NT2/D1 (cell line): ENCODE results near the gene ZBTB16.

Experiments
- DNase-seq: peaks from one replicate; pipeline ENCODE4 v3.0.0-alpha.2; 2011; ENCODE audit warnings: low read depth, low spot score
- H3K27me3 ChIP-seq: 2 replicates; pipeline ENCODE4 v1.6.0; 2011; ENCODE audit warnings: mild to moderate bottlenecking; ENCODE audit not compliant: insufficient read length, insufficient read depth
- H3K36me3 ChIP-seq: 2 replicates; pipeline ENCODE4 v1.6.1; 2011; ENCODE audit warnings: mild to moderate bottlenecking, low read length, mixed read lengths; ENCODE audit not compliant: insufficient read depth, insufficient read length
- H3K4me1 ChIP-seq: 2 replicates; pipeline ENCODE4 v1.5.1; 2011; ENCODE audit not compliant: insufficient read depth, insufficient read length
- H3K4me3 ChIP-seq: 2 replicates; pipeline ENCODE4 v1.5.1; 2011; ENCODE audit warnings: low read depth; ENCODE audit not compliant: insufficient read length
- H3K9ac ChIP-seq: 2 replicates; pipeline ENCODE4 v1.6.0; 2011; ENCODE audit warnings: low read depth; ENCODE audit not compliant: insufficient read length
- H3K9me3 ChIP-seq: 2 replicates; pipeline ENCODE4 v1.5.1; 2011; ENCODE audit warnings: mild to moderate bottlenecking, low read length; ENCODE audit not compliant: insufficient read depth
- SUZ12 ChIP-seq: IDR thresholded peaks from 2 replicates; pipeline ENCODE4 v1.6.1; 2011; ENCODE audit not compliant: insufficient read length, insufficient read depth; ENCODE audit errors: extremely low read depth
- YY1 ChIP-seq: IDR thresholded peaks from 2 replicates; pipeline ENCODE4 v1.6.1; 2011; ENCODE audit not compliant: insufficient read length, insufficient read depth
- ZNF274 ChIP-seq: IDR thresholded peaks from 2 replicates; pipeline ENCODE4 v1.6.1; 2011; ENCODE audit warnings: mild to moderate bottlenecking, low read depth, low read length

Gene ZBTB16

DNA sequence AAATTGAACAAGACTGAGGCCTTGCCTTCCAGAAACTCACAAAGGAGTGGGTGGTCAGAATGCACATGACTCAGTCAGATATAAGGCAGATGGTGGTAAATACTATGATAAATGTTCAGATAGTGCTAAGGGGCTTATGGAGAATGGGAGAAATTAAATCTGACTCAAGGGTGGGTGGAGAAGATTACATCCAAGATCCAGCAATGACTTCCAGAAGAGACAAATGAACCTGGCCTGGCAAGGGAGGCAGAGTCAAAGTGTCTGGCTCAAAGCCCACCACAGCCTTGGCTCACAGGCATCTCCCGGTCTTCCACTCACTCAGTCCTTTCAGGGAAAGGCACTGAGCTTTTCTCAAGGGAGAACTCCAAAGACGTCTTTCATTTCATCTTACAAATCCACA, 6.1 kb upstream of the ZBTB16 start:
- Histone ChIP-seq H3K9me3 (no peaks in the 10 kb centered on the region), H3K4me1 (peaks cover 5% of the 10 kb centered on the region), H3K4me3 (no peak overlapping the region), H3K27me3 (peaks cover 23% of the 10 kb centered on the region), H3K36me3 (no peaks in the 10 kb centered on the region), H3K9ac (no peak overlapping the region)
- no peak for TF ChIP-seq SUZ12
- TF ChIP-seq YY1: no peak
- TF ChIP-seq ZNF274: no peak
- no peak for DNase-seq

DNA sequence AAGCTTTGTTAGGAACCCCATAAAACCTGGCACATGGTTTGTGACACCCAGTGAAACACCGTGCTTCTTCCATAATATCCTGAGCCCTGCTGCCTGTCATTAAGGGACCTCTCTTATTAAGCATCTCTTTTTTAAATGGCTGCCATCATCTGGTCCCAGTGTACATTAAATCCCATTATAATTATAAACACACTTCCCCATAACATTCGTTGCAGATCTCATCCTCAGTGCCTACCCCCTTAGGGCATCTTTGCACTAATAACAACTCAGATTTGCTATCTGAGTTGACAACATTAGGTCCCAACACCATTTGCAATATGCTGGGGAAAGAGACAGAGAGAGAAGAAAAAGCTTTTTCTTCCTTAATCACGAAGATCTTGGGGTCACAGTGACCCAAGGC, 4.7 kb upstream of the ZBTB16 start:
- no peak for DNase-seq
- H3K9me3 ChIP-seq: no peaks in the 10 kb centered on the region
- no peak overlapping the region for H3K9ac ChIP-seq
- peaks cover 3% of the 10 kb centered on the region for H3K4me1 ChIP-seq
- H3K4me3 ChIP-seq: no peak overlapping the region
- TF ChIP-seq YY1 (no peak), ZNF274 (no peak), SUZ12 (no peak)
- no peaks in the 10 kb centered on the region for H3K36me3 ChIP-seq
- H3K27me3 ChIP-seq: peaks cover 31% of the 10 kb centered on the region

DNA sequence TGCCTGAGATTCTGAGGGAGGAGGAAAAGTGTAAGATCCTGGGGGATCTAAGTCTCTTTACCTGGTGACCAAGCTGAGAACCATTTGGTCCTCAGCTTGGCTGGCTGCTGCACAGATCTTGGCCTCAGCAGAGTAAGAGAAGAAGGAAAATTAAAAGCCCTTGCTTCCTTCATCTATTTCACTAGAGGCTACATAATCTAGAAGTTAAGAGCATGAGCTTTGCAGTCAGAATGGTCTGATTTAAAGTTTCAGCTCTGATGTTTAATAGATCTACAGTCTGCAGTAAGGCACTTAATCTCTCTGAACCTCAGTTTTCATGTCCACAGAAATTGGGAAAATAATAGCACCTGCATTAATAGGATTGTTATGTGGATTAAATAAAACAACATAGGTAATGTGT, 3.1 kb upstream of the ZBTB16 start:
- no peak for DNase-seq
- Histone ChIP-seq H3K9ac (no peak overlapping the region), H3K36me3 (no peaks in the 10 kb centered on the region), H3K27me3 (peaks cover 47% of the 10 kb centered on the region), H3K9me3 (no peaks in the 10 kb centered on the region), H3K4me3 (no peak overlapping the region), H3K4me1 (peaks cover 3% of the 10 kb centered on the region)
- no peak for TF ChIP-seq SUZ12
- no peak for TF ChIP-seq YY1
- TF ChIP-seq ZNF274: no peak

DNA sequence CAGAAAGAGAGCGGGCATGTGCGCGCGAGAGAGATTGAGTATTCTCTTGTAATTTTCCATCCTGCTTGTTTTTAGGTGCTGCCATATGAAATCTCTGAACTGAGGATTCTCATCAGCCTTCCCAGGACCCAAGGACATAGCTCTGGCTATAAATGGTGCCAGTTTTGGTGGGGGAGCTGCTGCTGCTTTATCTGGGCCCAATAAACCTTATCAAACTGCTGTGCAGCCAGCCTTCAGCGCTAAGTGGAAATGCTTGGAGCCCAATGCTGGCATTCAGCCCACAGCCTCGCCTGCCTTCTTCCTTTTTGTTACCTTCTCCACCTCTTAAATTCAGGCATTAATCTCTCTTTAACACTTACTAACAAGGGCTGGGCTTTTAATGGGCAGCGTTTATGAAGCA, 2.4 kb upstream of the ZBTB16 start:
- Histone ChIP-seq H3K9ac (no peak overlapping the region), H3K4me1 (peaks cover 6% of the 10 kb centered on the region), H3K9me3 (no peaks in the 10 kb centered on the region), H3K4me3 (no peak overlapping the region), H3K36me3 (no peaks in the 10 kb centered on the region), H3K27me3 (peaks cover 54% of the 10 kb centered on the region)
- TF ChIP-seq SUZ12 (no peak), YY1 (no peak), ZNF274 (no peak)
- no peak for DNase-seq

DNA sequence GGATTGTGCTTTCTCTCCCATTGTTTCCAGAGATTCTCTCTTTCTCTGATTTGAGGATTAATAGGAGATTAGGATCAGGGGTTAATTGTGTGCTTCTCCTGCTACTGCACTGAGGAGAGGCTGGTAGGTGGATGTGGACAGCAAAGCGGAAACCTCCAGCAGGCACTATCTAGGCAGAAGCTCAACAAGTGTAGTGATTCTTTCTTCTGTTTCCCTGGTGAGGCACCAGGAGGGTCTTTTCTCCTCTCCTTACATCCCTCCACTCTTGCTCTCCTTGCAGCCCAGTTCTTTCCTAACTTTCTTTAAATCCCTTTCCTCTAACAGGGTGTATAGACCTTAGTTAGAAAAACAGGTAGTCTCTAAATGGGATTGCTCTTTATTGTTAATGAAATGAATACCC, 1.9 kb upstream of the ZBTB16 start:
- Histone ChIP-seq H3K36me3 (no peaks in the 10 kb centered on the region), H3K9ac (no peak overlapping the region), H3K27me3 (peaks cover 59% of the 10 kb centered on the region), H3K9me3 (no peaks in the 10 kb centered on the region), H3K4me1 (peaks cover 6% of the 10 kb centered on the region), H3K4me3 (no peak overlapping the region)
- no peak for DNase-seq
- TF ChIP-seq YY1 (no peak), ZNF274 (no peak), SUZ12 (no peak)

DNA sequence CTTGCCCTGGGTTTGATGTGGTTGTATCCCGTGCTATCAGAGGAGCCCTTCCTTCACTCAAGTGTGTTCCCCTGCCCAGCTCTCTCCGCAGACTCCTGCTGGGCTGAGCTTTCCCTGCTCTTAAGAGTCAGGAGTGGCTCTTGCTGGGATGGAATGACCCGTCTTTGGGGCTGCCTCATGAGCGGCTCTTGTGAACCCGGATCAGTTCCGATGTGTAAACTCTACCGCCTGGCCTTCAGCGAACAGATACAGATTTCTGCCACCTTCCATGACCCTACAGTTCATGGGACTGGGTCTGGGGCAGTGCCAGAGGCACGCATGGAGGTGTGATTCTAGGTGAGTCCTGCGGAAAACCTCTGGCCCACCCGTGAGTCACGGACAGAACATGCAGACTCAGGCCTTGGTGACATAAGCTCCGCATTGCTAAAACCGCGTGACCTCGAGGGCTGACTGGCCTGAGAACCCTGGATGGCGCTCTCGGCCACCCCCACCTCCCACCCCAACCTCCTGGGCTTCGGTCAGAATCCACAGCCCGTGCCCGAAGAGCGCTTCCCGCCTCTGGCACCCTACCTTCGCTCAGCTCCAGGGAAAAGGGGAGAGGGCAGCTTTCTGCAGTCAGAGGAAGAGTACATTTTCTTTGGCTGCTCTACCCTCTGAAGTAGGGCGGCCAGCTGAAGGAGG, 1.3 kb upstream of the ZBTB16 start:
- Histone ChIP-seq H3K9me3 (no peaks in the 10 kb centered on the region), H3K27me3 (peaks cover 65% of the 10 kb centered on the region), H3K9ac (no peak overlapping the region), H3K4me1 (peaks cover 6% of the 10 kb centered on the region), H3K36me3 (no peaks in the 10 kb centered on the region), H3K4me3 (no peak overlapping the region)
- no peak for TF ChIP-seq ZNF274
- no peak for DNase-seq

DNA sequence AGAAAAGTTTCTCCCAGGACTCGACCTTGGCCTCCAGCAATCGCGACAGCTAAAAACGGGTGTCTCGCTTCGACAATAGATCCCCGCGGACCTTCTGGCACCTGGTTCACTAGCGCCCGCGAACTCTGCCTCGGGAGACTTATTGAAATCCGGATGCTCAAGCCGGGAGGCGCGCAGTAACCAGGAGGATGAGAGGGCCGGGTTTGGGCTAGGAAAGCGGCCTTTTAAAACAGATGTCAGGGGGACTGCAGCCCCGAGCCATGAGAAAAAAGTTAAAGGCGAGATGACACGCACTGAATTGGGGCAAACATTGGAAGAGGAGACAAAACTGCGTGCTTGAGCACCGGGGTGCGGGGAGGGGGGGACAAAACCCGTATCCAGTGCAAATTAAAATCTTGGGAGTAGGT, 637 bp upstream of the ZBTB16 start:
- Histone ChIP-seq H3K4me3 (peak overlapping the region; percentile 19), H3K4me1 (peaks cover 6% of the 10 kb centered on the region), H3K9ac (peak overlapping the region; percentile 16), H3K36me3 (no peaks in the 10 kb centered on the region), H3K9me3 (no peaks in the 10 kb centered on the region), H3K27me3 (peaks cover 71% of the 10 kb centered on the region)
- no peak for TF ChIP-seq SUZ12
- TF ChIP-seq YY1: no peak
- TF ChIP-seq ZNF274: no peak
- no peak for DNase-seq
